Stromal cell of bone marrow (primary cell): Measurements from ENCODE around the gene STPG4.
A peak's percentile ranks its signal among the peaks of the same experiment; 100 is the strongest.

Experiments
- DNase-seq: peaks from one replicate; pipeline ENCODE4 v3.0.0-alpha.2; 2012; ENCODE audit warnings: low read depth

STPG4 gene

GRCh38 chr2:47070920-47071824 lies 83.9 kb downstream of the STPG4 start:
- DNase-seq = peak; percentile 67

GRCh38 chr2:47070155-47070919 lies 84.8 kb downstream of the STPG4 start:
- no peak for DNase-seq

GRCh38 chr2:47069628-47070154 lies 85.4 kb downstream of the STPG4 start:
- DNase-seq = no peak

GRCh38 chr2:47068981-47069627 lies 86.0 kb downstream of the STPG4 start:
- DNase-seq = no peak

- DNase-seq = no peak
These were observed 87.2 kb downstream of the STPG4 start for GRCh38 chr2:47067788-47068407.

GRCh38 chr2:47065771-47066380 lies 89.2 kb downstream of the STPG4 start:
- DNase-seq = peak; percentile 76

- no peak for DNase-seq
These were observed 89.8 kb downstream of the STPG4 start for GRCh38 chr2:47065343-47065742.

GRCh38 chr2:47064106-47064505 lies 91.0 kb downstream of the STPG4 start:
- no peak for DNase-seq

GRCh38 chr2:47063538-47063930 lies 91.6 kb downstream of the STPG4 start:
- no peak for DNase-seq

- no peak for DNase-seq
These were observed 92.2 kb downstream of the STPG4 start for GRCh38 chr2:47062681-47063537.

- no peak for DNase-seq
These were observed 93.0 kb downstream of the STPG4 start for GRCh38 chr2:47061944-47062678.

GRCh38 chr2:47060652-47061170 lies 94.4 kb downstream of the STPG4 start:
- no peak for DNase-seq

- peak; percentile 71 for DNase-seq
These were observed 96.8 kb downstream of the STPG4 start for GRCh38 chr2:47058003-47058931.

- no peak for DNase-seq
These were observed 97.5 kb downstream of the STPG4 start for GRCh38 chr2:47057687-47058002.

GRCh38 chr2:47056868-47057686 lies 98.0 kb downstream of the STPG4 start:
- no peak for DNase-seq

- DNase-seq = peak; percentile 69
These were observed 98.7 kb downstream of the STPG4 start for GRCh38 chr2:47056374-47056773.

- DNase-seq = no peak
These were observed 100.2 kb downstream of the STPG4 start for GRCh38 chr2:47054868-47055267.
